Caki2 (cell line): ENCODE measurements around the gene HSFX2. TPM values are rescaled to one million over a fixed set of nuclear protein-coding genes. Genes with fewer than 3 reads are reported as not detected.
"Not testable (repeated sequence)": the region's sequence is repeated elsewhere in the genome, so short reads cannot be mapped to it uniquely, and the experiment has no call there.

ENCODE experiments used
- DNase-seq: peaks from one replicate; pipeline ENCODE4 v3.0.0-alpha.2; 2015; ENCODE audit warnings: low read depth
- in situ Hi-C: cut with HindIII; loops from 2 replicates; pipeline ENCODE4 v1.10.0; 2016; ENCODE audit warnings: low sequenced_read_pairs, low pct_unique_long_range_greater_than_20kb, mixed read lengths
- total RNA-seq: library from RNA; depleted of rRNA; stranded (reverse); fragments of >200 nt; shearing (Covaris generic); gene quantifications from 2 replicates; pipeline ENCODE4 v1.2.3, GENCODE V29; 2014; ENCODE audit warnings: low replicate concordance; rRNA removed

Gene HSFX2, protein sequence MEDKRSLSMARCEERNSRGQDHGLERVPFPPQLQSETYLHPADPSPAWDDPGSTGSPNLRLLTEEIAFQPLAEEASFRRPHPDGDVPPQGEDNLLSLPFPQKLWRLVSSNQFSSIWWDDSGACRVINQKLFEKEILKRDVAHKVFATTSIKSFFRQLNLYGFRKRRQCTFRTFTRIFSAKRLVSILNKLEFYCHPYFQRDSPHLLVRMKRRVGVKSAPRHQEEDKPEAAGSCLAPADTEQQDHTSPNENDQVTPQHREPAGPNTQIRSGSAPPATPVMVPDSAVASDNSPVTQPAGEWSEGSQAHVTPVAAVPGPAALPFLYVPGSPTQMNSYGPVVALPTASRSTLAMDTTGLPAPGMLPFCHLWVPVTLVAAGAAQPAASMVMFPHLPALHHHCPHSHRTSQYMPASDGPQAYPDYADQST
- not detected in 2 replicates for total RNA-seq

DNA sequence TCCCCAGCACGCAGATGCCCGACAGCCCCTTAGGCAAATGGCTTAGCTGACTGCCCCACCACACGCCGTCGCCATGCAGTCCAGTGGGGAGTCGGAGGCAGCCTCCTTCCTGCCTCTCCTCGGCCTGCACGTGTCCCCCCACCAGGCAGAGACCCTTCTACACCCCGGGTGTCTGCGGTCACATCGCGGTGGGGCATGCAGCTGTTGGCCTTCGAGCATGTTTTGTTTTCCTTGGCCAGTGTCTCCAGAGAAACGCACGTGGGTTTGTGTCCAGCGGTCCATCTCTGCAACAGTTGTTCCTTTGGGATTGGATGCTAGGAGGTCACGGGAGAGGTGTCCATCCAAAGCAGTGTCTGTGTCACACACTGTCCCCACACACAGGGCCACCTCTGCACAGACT, at the start of gene HSFX2:
HSFX2 (minus strand) TSS at position 101 of the 400 bp plus-strand sequence. CDS start 614 bp downstream, outside the sequence.
- in situ Hi-C loops, DNase-seq: not testable (repeated sequence)

DNA sequence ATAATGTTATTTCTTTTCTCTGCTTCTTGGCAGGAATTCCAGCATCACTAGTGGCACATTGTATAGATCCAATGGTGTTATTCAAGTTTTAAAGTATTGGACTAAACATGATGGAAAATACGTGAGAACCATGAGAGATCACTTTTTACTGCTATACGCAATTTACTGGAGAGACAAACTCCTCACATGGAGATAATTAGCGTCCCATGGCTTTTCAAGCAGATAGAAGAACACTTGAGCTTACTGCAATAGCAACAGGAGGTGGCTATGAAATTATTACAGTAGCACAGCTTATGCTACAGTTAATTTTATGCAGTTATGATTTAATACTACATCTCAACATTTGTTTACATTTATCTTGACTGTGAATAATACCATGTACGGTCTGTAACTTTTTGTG, 48.4 kb upstream of the HSFX2 start:
- in situ Hi-C loops: no loop called here
- no peak for DNase-seq

DNA sequence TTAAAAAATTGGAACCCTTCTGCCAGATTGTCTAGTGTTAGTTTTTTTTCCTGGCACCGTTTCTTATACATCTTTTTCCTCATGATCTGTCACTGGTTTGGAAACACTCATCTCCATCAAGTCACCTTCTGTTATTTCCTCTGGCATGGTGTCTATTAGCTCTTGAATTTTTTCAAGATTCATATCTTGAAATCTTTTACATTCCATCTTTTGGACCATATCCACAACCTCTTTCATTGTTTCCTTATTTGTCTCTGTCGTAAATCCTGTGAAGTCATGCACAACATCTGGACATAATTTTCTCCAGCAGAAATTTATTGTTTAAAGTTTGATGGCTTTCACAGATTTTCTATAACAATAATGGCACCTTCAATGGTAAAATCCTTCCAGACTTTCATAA, 46.7 kb upstream of the HSFX2 start:
- DNase-seq: no peak
- in situ Hi-C loops: no loop called here

DNA sequence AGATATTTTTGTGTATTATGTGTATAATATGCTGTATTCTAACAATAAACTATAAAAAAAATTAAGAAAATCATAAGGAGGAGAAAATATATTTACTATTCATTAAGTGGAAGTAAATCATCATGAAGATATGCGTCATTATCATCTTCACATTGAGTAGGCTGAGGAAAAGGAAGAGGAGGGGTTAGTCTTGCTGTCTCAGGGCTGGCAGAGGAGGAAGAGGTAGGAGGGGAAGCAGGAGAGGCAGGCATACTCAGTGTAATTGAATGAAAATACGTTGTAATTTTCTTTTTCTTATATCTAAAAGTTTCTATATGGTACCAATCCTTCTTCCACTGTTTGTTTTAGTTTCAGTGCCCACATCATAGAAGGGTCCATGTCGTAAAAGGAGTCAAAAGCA, 46.3 kb upstream of the HSFX2 start:
- in situ Hi-C loops: no loop called here
- no peak for DNase-seq

DNA sequence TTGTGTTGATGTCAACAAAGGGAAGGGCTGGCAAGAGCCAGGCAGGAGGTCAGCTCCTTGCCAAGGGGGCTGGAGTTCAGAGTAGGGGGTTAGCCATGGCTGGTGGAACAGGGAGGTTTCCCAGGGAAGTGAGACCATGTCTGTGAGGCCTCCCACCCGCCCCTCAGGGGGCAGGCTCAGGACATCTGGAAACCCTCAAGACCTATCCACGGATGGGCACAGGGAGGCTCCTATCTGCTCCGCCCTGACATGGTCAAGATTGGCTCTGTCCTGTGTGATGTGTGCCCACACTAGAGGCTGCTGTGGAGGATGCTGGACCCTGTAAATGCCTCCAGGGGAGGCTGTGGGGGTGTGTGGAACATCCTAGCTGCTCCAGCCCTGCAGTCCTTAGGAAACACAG, 44.5 kb upstream of the HSFX2 start:
- no peak for DNase-seq
- in situ Hi-C loops: no loop called here

DNA sequence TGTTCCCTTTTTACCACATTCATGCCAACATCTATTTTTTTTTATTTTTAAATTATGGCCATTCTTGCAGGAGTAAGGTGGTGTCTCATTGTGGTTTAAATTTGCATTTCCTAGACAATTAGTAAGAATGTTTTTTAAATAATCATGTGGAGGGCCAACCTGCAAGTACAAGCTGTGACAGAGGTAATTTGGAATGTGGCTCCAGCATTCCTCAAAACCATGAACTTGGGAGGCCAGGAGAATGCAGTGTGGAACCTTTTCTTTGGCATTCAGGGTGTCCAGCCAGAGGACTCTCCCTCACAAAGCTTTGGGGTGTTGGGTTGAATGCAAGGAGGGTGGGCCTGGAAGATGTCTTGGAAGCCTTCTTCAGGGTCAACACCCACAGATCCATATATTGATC, 43.7 kb upstream of the HSFX2 start:
- in situ Hi-C loops: no loop called here

DNA sequence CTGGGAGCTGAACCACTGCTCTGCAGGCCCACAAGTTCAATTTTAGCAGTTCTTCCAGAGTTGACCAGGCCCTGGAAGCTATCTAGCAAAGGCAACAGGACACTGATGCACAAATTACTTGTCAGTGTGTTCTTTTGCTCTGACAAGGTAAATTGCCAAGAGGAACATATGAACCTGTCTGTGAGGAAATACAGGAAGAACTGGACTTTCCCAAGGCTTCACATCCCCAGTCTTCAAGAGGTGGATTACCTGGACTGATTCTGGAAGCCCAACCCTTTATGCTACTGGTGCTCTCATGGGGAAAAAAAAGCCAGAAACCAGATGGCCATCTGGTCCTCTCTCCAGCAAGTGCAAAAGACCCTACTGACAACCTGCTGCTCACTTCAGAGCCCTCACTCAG, 38.4 kb upstream of the HSFX2 start:
- in situ Hi-C loops: no loop called here
- DNase-seq: no peak

More for the DNA sequence above, 43.7 kb upstream of the HSFX2 start:
- DNase-seq: no peak

DNA sequence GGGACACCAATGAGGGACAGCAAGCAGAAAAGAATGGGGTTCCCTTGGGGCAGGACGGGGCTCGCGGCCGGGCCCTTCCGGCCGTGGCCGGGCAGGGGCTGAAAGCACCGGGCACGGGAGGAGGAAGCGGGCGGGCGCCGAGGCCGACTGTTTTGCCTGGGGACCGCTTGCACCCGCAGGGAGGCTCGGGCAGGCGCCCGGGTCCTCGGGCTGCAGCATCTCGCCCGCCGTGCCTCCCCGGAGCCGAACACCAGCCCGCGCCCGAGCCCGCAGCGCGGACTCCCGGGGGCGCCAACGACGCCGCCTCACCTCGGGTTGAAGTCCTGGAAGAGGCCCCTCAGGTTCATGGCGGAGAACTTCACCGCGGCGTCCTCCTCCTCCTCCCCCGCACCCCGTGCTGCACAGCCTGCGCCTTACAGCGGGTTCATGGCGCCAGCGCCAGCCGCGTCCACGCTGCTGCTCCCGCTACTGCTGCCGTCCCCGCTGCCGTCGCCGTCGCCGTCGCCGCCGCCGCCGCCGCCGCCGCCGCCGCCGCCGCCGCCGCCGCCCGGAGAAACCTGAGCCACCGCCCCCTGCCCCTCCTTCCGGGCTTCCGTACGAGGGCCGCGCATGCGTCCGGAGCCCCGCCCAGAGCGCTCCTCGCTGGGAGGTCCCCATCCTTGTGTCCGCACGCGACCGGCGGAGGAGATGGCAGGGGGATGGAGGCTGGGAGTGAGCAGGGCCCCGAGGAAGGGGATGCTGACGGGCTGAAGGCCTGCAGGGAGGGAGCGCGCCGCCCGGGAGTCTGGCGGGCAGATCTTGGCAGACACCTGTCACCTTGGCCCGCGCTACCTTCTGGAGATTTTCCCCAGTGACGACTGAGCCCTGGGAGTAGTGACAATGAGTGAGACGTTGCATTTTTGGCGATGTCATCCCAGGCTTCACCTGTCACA, 36.4 kb upstream of the HSFX2 start, which contains the start of gene TMEM185A:
TMEM185A (minus strand) TSS at position 559 of the 932 bp plus-strand sequence; CDS start at position 347, 212 bp downstream.
- in situ Hi-C loops: no loop called here
- peak; percentile 53 for DNase-seq

DNA sequence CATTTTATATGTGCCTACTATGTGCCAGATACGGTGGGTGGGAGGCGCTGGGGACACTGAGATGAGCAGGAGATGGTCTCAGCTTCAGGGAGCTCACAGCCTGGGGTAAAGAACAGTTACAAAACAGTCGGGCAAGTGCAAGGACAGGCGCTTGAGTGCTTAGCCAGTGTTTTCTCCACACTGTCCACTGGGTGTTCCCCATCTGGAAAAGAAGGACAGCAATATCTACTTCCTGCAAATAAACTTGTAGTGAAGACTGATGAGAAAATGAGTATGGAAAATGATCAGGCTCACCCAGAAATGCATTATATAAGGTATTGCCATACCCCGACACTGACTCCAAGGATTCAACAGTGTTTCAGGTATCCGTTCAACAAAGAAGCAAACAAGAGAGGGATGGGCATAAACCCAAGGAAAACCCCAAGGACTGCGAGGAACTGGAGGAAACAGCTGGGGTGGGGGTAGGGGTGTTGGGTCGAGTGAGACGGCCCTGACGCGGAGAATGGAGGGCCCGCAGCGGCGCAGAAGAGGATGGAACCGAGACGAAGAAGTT, 35.6 kb upstream of the HSFX2 start:
- in situ Hi-C loops: no loop called here
- DNase-seq: peak; percentile 24

DNA sequence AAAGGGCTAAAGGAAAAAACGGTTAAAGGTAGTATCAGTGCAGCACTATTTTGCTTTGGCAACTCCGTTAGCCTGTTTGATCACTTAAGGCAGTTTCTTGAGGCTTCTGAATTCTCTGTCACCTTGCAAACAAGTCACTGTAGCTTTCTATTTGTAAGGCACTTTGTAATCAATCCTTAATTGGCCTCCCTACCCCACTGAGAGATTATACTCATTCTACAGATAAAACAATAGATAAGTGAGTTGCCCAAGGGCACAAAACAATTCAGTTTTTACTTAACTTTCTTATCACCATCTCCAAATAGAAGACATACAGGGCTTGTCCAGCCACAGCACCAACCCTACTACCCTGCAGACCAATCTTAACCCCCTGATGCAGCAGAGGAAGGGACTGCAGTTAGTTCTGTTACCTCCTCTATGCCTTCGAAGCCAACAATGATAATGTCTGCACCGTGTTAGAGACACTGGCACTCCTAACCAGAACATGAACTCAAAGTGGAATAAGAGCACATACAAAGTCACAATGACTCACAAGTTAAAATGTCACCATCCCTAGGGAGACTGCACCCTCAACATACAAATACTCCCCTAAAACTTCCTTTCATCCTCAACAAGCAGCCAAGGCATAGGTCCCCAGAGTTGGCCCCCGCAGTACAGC, 34.7 kb upstream of the HSFX2 start:
- in situ Hi-C loops: no loop called here
- DNase-seq: peak; percentile 2

DNA sequence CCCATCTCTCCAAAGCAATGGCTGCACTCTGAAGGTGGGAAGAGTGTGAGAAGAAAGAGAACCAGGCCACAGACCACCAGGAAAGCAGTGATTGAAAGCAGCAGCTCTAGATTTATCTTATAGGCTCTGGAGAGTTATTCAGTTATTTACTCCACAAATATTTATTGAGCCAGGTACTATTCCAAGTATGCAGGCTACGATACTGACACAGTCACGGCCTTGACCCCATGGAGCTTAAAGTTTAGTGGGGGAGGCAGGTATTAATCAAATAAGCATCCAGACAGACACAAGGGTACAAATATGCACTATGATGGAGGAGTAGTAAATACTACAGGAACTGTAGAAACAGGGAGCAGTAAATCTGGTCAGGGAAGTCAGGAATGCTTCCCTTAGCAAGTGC, 33.7 kb upstream of the HSFX2 start:
- DNase-seq: no peak
- in situ Hi-C loops: no loop called here

DNA sequence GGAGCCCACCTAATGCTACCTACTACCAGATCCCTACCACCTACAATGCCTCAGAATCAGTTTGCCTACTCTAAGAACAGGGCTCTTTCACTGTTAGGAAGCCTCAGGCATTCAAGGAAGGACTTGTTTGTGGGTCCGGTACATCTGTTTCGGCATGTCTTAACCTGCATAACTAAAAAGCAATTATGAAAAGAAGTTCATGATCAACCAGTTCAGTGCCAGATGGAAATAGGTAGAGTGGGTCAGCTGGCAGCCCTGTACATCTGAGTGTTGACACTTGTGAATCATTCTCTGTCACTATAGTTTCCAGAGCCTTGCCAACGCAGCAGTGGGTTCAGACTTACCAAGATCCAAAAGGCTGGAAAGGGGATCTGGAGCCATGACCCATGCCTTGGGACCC, 33.2 kb upstream of the HSFX2 start:
- DNase-seq: no peak
- in situ Hi-C loops: no loop called here

DNA sequence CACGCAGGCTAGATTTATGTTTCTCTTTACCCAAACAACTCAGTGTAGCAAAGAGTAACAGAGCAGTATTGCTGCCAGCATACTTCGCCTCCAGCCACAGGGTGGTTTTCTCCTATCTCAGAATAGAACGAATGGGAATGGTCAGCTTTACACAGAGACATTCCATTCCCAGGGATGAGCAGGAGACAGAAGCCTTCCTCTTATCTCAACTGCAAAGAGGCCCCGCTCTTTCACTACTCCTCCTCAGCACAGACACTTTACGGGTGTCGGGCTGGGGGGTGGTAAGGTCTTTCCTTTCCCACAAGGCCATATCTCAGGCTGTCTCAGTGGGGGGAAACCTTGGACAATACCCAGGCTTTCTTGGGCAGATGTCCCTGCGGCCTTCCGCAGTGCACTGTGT, 31.7 kb upstream of the HSFX2 start:
- DNase-seq, in situ Hi-C loops: not testable (repeated sequence)

DNA sequence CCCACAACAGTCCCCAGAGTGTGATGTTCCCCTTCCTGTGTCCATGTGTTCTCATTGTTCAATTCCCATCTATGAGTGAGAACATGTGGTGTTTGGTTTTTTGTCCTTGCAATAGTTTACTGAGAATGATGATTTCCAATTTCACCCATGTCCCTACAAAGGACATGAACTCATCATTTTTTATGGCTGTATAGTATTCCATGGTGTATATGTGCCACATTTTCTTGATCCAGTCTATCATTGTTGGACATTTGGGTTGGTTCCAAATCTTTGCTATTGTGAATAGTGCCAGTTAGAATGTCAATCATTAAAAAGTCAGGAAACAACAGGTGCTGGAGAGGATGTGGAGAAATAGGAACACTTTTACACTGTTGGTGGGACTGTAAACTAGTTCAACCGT, 24.5 kb upstream of the HSFX2 start:
- in situ Hi-C loops, DNase-seq: not testable (repeated sequence)

DNA sequence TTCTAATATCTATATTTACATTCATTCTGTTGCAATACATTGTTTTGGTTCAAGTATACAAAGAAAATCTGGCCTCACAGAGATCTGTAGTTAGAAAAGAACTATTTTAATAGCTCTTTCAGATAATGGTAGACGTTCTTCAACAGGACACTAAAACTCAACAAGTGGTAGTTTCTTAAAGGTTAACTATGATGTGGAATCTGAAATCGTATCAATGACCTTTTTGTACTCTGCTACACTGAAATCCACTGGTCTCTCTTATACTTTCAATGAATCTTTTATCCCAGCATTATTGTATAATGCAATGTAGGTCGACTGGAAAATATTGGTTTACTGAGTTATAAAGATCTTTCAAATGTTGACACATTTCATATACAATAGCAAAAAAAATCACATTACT, 23.8 kb upstream of the HSFX2 start:
- in situ Hi-C loops: no loop called here

DNA sequence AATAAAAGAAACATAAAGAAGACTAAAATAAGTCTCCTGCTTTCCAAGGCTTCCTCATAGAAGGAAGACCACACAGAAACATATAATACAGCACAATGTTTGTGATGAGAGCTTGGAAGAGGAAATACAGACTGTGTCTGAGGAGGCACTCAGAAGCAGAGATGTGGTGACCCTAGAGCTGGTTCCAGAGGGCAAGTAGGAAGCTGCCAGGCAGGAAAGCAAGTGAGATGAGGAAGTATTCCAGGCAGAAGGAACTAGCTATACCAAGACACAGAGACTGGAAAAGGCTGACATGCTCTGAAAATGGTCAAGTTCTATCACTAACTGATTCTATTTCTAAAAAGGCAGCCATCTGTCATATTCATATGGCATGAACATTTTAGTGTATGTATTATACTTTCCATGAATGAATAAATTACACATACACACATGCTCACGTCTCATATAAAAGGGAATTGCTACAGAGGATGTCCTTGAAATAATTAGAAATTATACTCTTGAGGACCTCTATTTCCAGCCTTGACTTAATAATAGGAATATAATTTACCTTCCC, 16.6 kb upstream of the HSFX2 start:
- no peak for DNase-seq
- in situ Hi-C loops: no loop called here

More for the DNA sequence above, 23.8 kb upstream of the HSFX2 start:
- no peak for DNase-seq

DNA sequence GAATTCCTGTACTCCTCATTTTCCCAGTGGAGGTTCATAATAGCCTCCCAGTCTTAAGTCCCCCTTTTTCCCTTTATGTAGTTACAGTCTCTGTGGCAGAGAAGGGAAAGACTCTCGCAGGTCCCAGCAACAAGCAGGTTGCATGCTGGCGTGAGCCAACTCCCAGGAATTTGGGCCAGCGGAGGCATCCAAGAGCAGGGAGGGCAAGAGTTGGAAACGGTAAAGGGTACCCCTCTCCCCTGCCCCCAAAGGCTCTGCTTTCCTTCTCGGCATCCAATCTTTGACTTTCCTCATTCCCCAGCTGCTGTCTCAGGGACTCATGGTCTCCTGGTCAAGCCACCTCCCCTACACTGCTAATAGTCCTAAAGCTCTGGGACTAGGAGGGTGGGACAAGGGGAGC, 15.4 kb upstream of the HSFX2 start:
- no peak for DNase-seq
- in situ Hi-C loops: no loop called here

DNA sequence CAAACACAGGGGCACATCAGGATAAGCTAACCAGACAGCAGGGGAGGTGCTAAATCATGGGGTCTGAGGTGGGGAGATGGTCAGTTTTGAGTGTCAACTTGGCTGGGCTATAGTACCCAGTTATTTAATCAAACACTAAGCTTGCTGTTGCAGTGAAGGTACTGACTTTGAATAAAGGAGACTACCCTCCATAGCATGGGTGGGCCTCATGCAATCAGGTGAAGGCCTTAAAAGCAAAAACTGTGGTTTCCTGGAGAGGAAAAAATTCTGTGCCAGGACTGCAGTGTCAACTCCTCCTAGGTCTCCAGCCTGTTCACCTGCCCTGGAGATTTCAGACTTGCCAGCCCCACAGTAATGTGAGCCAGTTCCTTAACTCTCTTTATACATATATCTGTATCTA, 12.6 kb upstream of the HSFX2 start:
- DNase-seq: no peak
- in situ Hi-C loops: no loop called here
